ENCODE results near the gene PSME1. TPM values are rescaled to one million over a fixed set of nuclear protein-coding genes. Genes with fewer than 3 reads are reported as not detected.
A peak's percentile ranks its signal among the peaks of the same experiment; 100 is the strongest.

The PSME1 gene
- total RNA-seq, 4 donors from 2014 or later, result 114 to 289 (median 200) TPM

GRCh38 chr14:24160850-24161804 lies 25.1 kb downstream of the PSME1 start, which contains the start of gene IRF9:
TSS of gene IRF9 (plus strand) at chr14:24161265. CDS start at chr14:24162145, 880 bp downstream.
- Histone ChIP-seq H3K36me3 (peaks cover 0 to 69% (median 5%) of the 10 kb centered on the region in 3 donors), H3K9me3 (no peaks in the 10 kb centered on the region), H3K4me3 (peak within 1 kb of the TSS; percentile 53 to 77 (median 68)), H3K27me3 (no peaks in the 10 kb centered on the region), H3K4me1 (peaks cover 5 to 31% (median 15%) of the 10 kb centered on the region in 4 donors), H3K27ac (peak within 1 kb of the TSS; percentile 91 to 96 (median 95))
- TF ChIP-seq CTCF (IDR thresholded peaks at IDR 0.05), result peak; percentile 95 to 99 (median 98)
- peak; percentile 68 to 80 for TF ChIP-seq POLR2A (IDR thresholded peaks at IDR 0.05)
- peak; percentile 97 to 99 (median 99) for DNase-seq

GRCh38 chr14:24162093-24162492 lies 26.1 kb downstream of the PSME1 start:
- peak overlapping the region; percentile 53 to 77 (median 68) for H3K4me3 ChIP-seq
- DNase-seq, result peak in 1 of 3 donors; percentile 37
- no peaks in the 10 kb centered on the region for H3K27me3 ChIP-seq
- H3K9me3 ChIP-seq, result no peaks in the 10 kb centered on the region
- peak overlapping the region; percentile 91 to 96 (median 95) for H3K27ac ChIP-seq
- peaks cover 0 to 69% (median 3%) of the 10 kb centered on the region in 3 donors for H3K36me3 ChIP-seq
- peaks cover 5 to 31% (median 15%) of the 10 kb centered on the region in 4 donors for H3K4me1 ChIP-seq
- no peak for TF ChIP-seq CTCF (IDR thresholded peaks at IDR 0.05)

GRCh38 chr14:24164518-24164991 lies 28.6 kb downstream of the PSME1 start:
- Histone ChIP-seq H3K27ac (no peak overlapping the region), H3K9me3 (no peaks in the 10 kb centered on the region), H3K4me1 (peaks cover 5 to 31% (median 15%) of the 10 kb centered on the region in 4 donors), H3K4me3 (no peak overlapping the region), H3K36me3 (peaks cover 0 to 70% (median 0%) of the 10 kb centered on the region in 3 donors), H3K27me3 (no peaks in the 10 kb centered on the region)
- peak in 1 of 3 donors; percentile 35 for DNase-seq
- TF ChIP-seq POLR2A (IDR thresholded peaks at IDR 0.05) (no peak), CTCF (IDR thresholded peaks at IDR 0.05) (no peak)

- TF ChIP-seq POLR2A (IDR thresholded peaks at IDR 0.05), result no peak
- no peak for TF ChIP-seq CTCF (IDR thresholded peaks at IDR 0.05)
- Histone ChIP-seq H3K36me3 (peaks cover 0 to 72% (median 0%) of the 10 kb centered on the region in 3 donors), H3K27me3 (no peaks in the 10 kb centered on the region), H3K27ac (no peak overlapping the region), H3K4me1 (peaks cover 1 to 26% (median 12%) of the 10 kb centered on the region in 4 donors), H3K4me3 (no peak overlapping the region), H3K9me3 (no peaks in the 10 kb centered on the region)
- DNase-seq, result no peak
Observed at GRCh38 chr14:24165785-24166184, 29.8 kb downstream of the PSME1 start.

- Histone ChIP-seq H3K4me3 (no peak overlapping the region), H3K9me3 (no peaks in the 10 kb centered on the region), H3K4me1 (peaks cover 0 to 15% (median 5%) of the 10 kb centered on the region in 4 donors), H3K27ac (no peak overlapping the region), H3K27me3 (no peaks in the 10 kb centered on the region), H3K36me3 (peaks cover 0 to 70% (median 0%) of the 10 kb centered on the region in 3 donors)
- no peak for DNase-seq
- TF ChIP-seq POLR2A (IDR thresholded peaks at IDR 0.05) (no peak), CTCF (IDR thresholded peaks at IDR 0.05) (no peak)
Observed at GRCh38 chr14:24167469-24168114, 31.6 kb downstream of the PSME1 start.
